Anterior cingulate cortex (tissue), 58 donors: ENCODE measurements around the gene NKTR.

Experiments
- DNase-seq, 58 donors: peaks; one replicate each; lab custom pipeline; 2025; lab: John Stamatoyannopoulos, UW

NKTR gene

GRCh38 chr3:42647821-42648459, 47.5 kb downstream of the NKTR start:
- DNase-seq, result no peak

GRCh38 chr3:42649006-42649405, 48.5 kb downstream of the NKTR start:
- no peak for DNase-seq

- no peak for DNase-seq
These were observed 49.3 kb downstream of the NKTR start for GRCh38 chr3:42649783-42650182.

- peak in 2 of 58 donors; percentile 27 to 33 for DNase-seq
These were observed 51.0 kb downstream of the NKTR start for GRCh38 chr3:42651248-42652091.

DNA sequence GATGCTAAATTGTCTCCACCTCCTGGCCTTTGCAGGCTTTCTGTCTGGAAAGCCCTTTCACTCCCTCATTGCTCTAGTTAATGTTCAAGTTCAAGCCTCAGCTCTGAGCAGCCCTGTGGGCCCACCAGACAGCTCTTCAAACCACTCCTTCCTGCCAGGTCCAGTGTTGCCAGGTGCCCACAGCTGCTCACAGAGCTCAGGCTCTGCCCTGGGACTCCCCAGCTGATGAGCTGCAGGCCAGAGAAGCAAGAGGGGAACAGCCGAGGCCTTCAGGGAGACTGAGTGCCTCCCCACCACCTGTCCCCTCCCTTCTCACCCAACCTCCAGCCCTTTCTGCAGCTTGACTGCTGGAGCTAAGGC, 51.7 kb downstream of the NKTR start:
- no peak for DNase-seq

- DNase-seq, result peak in 15 of 58 donors; percentile 33 to 75 (median 62)
These were observed 52.3 kb downstream of the NKTR start for GRCh38 chr3:42652611-42653302.

DNA sequence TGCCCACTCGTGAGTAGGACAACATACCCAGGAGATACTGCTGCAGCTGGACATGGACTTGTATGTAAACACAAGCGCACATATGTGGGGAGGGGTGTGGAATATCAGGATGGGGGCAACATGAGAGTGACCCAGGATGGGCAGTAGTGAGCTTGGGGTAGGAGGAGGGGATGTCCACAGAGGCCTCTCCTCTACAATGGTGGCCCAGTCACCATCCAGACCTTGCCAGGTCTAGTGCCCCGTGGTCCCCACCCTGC, 52.7 kb downstream of the NKTR start:
- DNase-seq, result peak in 1 of 58 donors; percentile 70

- peak in 45 of 58 donors; percentile 34 to 83 (median 65) for DNase-seq
These were observed 53.3 kb downstream of the NKTR start, which contains the start of gene ZBTB47 for GRCh38 chr3:42653560-42654330. Gene ZBTB47 (plus strand): TSS chr3:42653697. CDS start chr3:42658356, 4,659 bp downstream.

DNA sequence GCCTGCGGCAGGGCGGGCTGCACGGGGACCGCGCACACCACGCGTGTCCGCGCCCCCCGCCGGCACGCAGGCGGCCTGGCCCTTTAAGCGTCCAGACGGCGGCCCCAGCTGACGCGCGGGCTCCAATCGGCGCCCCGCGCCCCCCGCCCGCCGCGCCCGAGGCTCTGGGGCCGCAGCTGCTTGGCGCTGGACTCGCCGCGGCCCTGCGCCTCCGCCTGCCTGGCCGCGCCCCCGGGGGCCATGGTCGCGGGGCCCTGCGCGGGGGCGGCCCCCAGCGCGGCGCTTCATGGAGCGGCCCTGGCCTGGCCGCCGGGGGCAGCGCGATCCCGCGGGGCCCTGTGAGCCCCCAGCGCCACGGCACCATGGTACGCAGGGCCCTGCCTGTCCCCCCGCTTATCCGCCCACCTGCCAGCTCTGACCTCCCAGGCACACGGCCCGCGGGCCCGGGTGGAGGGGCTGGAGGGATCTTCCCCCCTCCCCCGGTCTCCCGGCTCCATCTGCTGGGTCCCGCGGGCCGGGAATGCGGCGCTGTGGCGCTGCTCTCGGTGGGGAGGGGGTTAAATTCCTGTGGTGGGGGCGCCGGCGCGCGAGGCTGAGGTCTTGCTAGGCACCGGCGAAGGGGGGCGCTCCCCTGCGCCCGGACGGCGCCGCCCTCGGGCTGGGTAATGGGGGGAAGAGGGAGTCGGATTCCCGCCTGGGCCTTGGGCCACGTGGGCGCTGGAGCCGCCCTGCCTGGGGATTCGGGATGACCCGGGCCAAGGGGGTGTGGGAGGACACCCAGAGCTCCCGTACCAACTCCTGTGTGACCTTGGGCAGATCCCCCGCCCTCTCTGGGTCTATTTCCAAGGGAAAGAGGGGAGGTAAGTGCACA, 54.1 kb downstream of the NKTR start:
- peak in 44 of 58 donors; percentile 41 to 79 (median 65) for DNase-seq

DNA sequence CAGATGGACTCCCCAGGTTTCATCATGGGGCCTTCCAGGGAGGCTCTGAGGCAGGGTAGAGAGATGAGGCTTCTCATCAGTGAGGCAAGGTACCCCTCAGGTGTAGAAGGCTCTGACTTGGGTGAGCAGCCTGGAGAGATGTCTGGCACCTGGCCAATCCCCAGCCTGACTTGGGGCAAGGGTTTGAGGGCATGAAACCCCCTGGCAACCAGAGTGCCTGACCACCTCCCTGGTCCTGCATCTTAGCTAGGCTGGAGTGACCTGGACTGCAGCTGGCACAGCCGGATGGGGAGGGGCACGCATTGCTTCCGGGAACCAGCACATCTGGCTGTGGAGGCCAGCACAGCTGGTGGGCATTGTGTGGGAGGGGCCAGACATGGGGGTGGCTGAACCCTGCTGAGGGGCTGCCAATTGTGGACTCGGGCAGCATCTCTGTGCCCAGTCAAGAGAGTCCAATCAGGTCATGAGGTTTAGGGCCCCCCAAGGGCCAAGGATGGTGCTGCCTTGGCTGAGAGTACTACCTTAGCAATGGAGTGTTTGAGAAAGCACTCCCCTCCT, 54.9 kb downstream of the NKTR start:
- DNase-seq, result peak in 8 of 58 donors; percentile 42 to 73 (median 49)

GRCh38 chr3:42655980-42656679, 55.6 kb downstream of the NKTR start:
- DNase-seq, result peak in 5 of 58 donors; percentile 27 to 53 (median 40)

GRCh38 chr3:42656680-42657610, 56.5 kb downstream of the NKTR start:
- no peak for DNase-seq

- no peak for DNase-seq
These were observed 57.2 kb downstream of the NKTR start for GRCh38 chr3:42657675-42658074.

- DNase-seq, result peak in 10 of 58 donors; percentile 32 to 74 (median 57)
These were observed 57.7 kb downstream of the NKTR start for GRCh38 chr3:42658091-42658770.

- DNase-seq, result no peak
These were observed 58.4 kb downstream of the NKTR start for GRCh38 chr3:42658771-42659390.

DNA sequence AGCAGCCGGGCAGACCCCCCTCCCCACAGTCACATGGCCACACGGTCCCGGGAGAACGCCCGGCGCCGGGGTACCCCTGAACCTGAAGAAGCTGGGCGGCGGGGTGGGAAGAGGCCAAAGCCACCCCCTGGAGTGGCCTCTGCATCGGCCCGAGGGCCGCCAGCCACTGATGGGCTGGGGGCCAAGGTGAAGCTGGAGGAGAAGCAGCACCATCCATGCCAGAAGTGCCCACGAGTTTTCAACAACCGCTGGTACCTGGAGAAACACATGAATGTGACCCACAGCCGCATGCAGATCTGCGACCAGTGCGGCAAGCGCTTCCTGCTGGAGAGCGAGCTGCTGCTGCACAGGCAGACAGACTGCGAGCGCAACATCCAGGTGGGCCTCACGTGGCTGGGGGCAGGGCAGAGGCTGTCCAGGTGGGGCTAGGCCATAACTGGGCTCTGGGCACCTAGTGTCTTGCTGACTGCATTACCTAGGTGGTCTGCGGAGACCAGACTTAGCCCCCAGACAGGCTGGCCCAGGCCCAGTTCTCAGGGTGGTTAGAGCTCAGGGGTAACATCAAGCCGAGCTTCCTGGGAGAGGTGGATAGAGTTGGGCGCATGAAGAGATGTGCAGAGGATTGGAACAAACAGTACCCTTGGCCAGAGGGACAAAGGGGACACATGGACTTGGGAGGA, 59.1 kb downstream of the NKTR start:
- peak in 1 of 58 donors; percentile 48 for DNase-seq
